Uterus (tissue), 4 donors: ENCODE results near the gene CD9. TPM values are rescaled to one million over a fixed set of nuclear protein-coding genes. Genes with fewer than 3 reads are reported as not detected.
A peak's percentile ranks its signal among the peaks of the same experiment; 100 is the strongest.

Source experiments
- DNase-seq, 2 donors: peaks; one replicate each; pipeline ENCODE4 v3.0.0-alpha.2; 2019 to 2020
- H3K27ac ChIP-seq, 2 donors: fragments of 200-600 bp; sonication (generic); 1 replicate in 1 of 2; 2 replicates in 1 of 2; pipeline ENCODE4 v1.5.1; 2016 to 2018
- H3K27me3 ChIP-seq, 2 donors: fragments of 200-600 bp; sonication (generic); one replicate each; pipeline ENCODE4 v1.5.1; 2018 to 2019; ENCODE audit warnings: control low read depth in 1 of 2
- H3K36me3 ChIP-seq, 2 donors: fragments of 200-600 bp; sonication (generic); one replicate each; pipeline ENCODE4 v1.5.1; 2019; ENCODE audit warnings: control low read depth in 1 of 2
- H3K4me1 ChIP-seq, 2 donors: fragments of 200-600 bp; sonication (generic); one replicate each; pipeline ENCODE4 v1.5.1; 2018 to 2019; ENCODE audit warnings: control low read depth in 1 of 2
- H3K4me3 ChIP-seq, 2 donors: fragments of 200-600 bp; sonication (generic); 1 replicate in 1 of 2; 2 replicates in 1 of 2; pipeline ENCODE4 v1.5.1; 2018 to 2019; ENCODE audit warnings: mild to moderate bottlenecking in 1 of 2
- H3K9me3 ChIP-seq, 2 donors: fragments of 200-600 bp; sonication (generic); one replicate each; pipeline ENCODE4 v1.5.1; 2019; ENCODE audit warnings: control low read depth in 1 of 2
- CTCF ChIP-seq, 4 experiments: fragments of 200-600 bp in 2 of 4; fragments of 450-650 bp in 2 of 4; sonication (generic) in 2 of 4; IDR thresholded peaks; one replicate each; pipeline ENCODE4 v1.5.1; 2016 to 2019; ENCODE audit warnings: antibody characterized with exemption in 4 of 4, mild to moderate bottlenecking in 2 of 4, moderate library complexity in 1 of 4
- POLR2A ChIP-seq, 2 donors: fragments of 450-650 bp; IDR thresholded peaks; one replicate each; pipeline ENCODE4 v1.6.1; 2016; ENCODE audit warnings: antibody characterized with exemption in 2 of 2, mild to moderate bottlenecking in 1 of 2, moderate library complexity in 1 of 2
- intact Hi-C: fragments of 100-400 bp; cut with DNase I; formaldehyde crosslinking; loops from one replicate; pipeline ENCODE4 v1.15.1; 2023; ENCODE audit warnings: low total_unique reads
- total RNA-seq, 4 donors: library from RNA; depleted of rRNA in 3 of 4; stranded (reverse); fragments of >200 nt in 3 of 4; gene quantifications; one replicate each; pipeline versions ENCODE4 v1.1.0 to v1.2.4, GENCODE V29; 2014 to 2023
- donor health status: DM: yes; HTN: yes; CAD: no.

CD9 gene
- total RNA-seq, 4 donors from 2014 or later: 161 to 275 (median 207) TPM

DNA sequence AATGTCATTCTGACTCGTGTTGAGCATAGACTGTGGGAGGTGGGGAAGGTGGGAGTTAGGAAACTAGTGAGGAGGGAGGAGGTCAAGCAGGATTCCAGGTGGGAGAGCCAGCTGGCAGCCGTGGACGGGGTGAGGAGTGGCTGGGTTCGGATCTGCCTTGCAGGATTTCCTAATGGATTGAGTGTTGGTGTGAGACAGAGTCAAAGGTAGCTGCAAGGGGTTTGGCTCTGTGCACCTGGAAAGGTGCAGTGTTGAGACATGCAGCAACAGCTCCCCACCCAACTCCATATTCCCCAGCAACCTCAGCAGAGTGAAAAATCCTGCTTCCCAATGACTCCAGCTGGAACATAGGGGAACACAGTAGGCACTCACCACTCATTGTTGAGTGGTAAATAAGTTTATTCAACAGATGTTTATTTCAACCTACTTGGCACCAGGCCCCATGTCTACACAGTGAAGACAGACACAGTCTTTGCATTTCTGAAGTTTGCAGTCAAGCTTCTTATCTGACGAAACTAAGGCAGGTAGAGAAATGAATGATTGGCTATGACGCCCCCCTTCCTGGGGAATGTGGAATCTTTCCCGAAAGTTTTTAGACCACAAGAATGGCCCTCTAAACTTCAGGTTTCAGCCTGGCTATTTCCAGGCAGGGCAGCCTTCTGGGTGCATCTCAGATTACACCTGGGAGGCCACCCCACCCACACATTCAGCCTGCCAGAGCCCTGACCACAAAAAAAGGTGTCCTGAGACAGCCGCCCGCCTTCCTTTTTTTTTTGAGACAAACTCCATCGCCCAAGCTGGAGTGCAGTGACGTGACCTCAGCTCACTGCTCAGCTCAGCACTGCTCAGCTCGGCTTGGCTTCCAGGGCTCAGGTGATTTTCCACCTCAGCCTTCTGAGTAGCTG lies 72.4 kb downstream of the CD9 start:
- H3K27ac ChIP-seq: no peak overlapping the region
- H3K4me3 ChIP-seq: no peak overlapping the region
- no peaks in the 10 kb centered on the region for H3K9me3 ChIP-seq
- TF ChIP-seq CTCF (IDR thresholded peaks at IDR 0.05): no peak
- no peak for TF ChIP-seq POLR2A (IDR thresholded peaks at IDR 0.05)
- intact Hi-C loops: no loop called here
- no peaks in the 10 kb centered on the region for H3K36me3 ChIP-seq
- no peaks in the 10 kb centered on the region for H3K4me1 ChIP-seq
- no peak for DNase-seq
- H3K27me3 ChIP-seq: no peaks in the 10 kb centered on the region

- no peaks in the 10 kb centered on the region for H3K36me3 ChIP-seq
- intact Hi-C loops: no loop called here
- no peak for DNase-seq
- H3K4me1 ChIP-seq: peaks cover 0 to 3% of the 10 kb centered on the region in 2 donors
- H3K4me3 ChIP-seq: no peak overlapping the region
- H3K27me3 ChIP-seq: no peaks in the 10 kb centered on the region
- no peak for TF ChIP-seq CTCF (IDR thresholded peaks at IDR 0.05)
- no peak for TF ChIP-seq POLR2A (IDR thresholded peaks at IDR 0.05)
- peak overlapping the region in 1 of 2 donors; percentile 64 for H3K27ac ChIP-seq
- no peaks in the 10 kb centered on the region for H3K9me3 ChIP-seq
These were observed 73.0 kb downstream of the CD9 start for GRCh38 chr12:6273205-6273540.

GRCh38 chr12:6273541-6274230 lies 73.5 kb downstream of the CD9 start:
- DNase-seq: peak in 1 of 2 donors; percentile 46
- peaks cover 0 to 6% of the 10 kb centered on the region in 2 donors for H3K4me1 ChIP-seq
- H3K27ac ChIP-seq: peak overlapping the region; percentile 6 to 64
- no peaks in the 10 kb centered on the region for H3K9me3 ChIP-seq
- H3K4me3 ChIP-seq: no peak overlapping the region
- no peaks in the 10 kb centered on the region for H3K36me3 ChIP-seq
- TF ChIP-seq POLR2A (IDR thresholded peaks at IDR 0.05) (no peak), CTCF (IDR thresholded peaks at IDR 0.05) (no peak)
- no peaks in the 10 kb centered on the region for H3K27me3 ChIP-seq
- intact Hi-C loops: no loop called here

- H3K9me3 ChIP-seq: no peaks in the 10 kb centered on the region
- no peak overlapping the region for H3K4me3 ChIP-seq
- peaks cover 0 to 13% of the 10 kb centered on the region in 2 donors for H3K4me1 ChIP-seq
- intact Hi-C loops: no loop called here
- DNase-seq: no peak
- H3K27me3 ChIP-seq: no peaks in the 10 kb centered on the region
- no peaks in the 10 kb centered on the region for H3K36me3 ChIP-seq
- no peak for TF ChIP-seq CTCF (IDR thresholded peaks at IDR 0.05)
- no peak for TF ChIP-seq POLR2A (IDR thresholded peaks at IDR 0.05)
- H3K27ac ChIP-seq: peak overlapping the region in 1 of 2 donors; percentile 33
These were observed 74.3 kb downstream of the CD9 start for GRCh38 chr12:6274231-6275221.
